AG04449 (cell line): Measurements from ENCODE around the gene LIMK2.

ENCODE experiments used
- CTCF ChIA-PET: fragments of 350-600 bp; formaldehyde crosslinking; extraction: SDS; loops from one replicate; lab custom pipeline; 2021; ENCODE audit warnings: antibody characterized with exemption; lab: Yijun Ruan, JAX
- POLR2A ChIA-PET: fragments of 400-600, 350-600 bp; formaldehyde crosslinking; extraction: SDS; loops from one replicate; lab custom pipeline; 2020; ENCODE audit warnings: antibody characterized with exemption, inconsistent platforms; lab: Yijun Ruan, JAX
- DNase-seq: peaks from one replicate; pipeline ENCODE4 v3.0.0-alpha.2; 2010; ENCODE audit warnings: low read depth, low spot score
- H3K4me3 ChIP-seq: 2 replicates; pipeline ENCODE4 v1.5.1; 2011; ENCODE audit warnings: low read depth, mild to moderate bottlenecking, control low read depth, low read length
- CTCF ChIP-seq: IDR thresholded peaks from one replicate; pipeline ENCODE4 v1.5.1; 2011; ENCODE audit warnings: mild to moderate bottlenecking, moderate library complexity, low read length, control low read depth, inconsistent platforms; ENCODE audit not compliant: insufficient read depth; ENCODE audit errors: missing control alignments

The LIMK2 gene

GRCh38 chr22:31279821-31280505, 67.9 kb downstream of the LIMK2 start:
- ChIA-PET CTCF (interaction anchor here (1.0 to 1.7 kb wide), 4 partner anchors 9 to 172 kb away, joined by 3 to 5 read pairs (median 4); no protein-coding TSS in a partner anchor), POLR2A (no interaction called here)
- no peak overlapping the region for H3K4me3 ChIP-seq
- no peak for DNase-seq
- TF ChIP-seq CTCF, result no peak

GRCh38 chr22:31281733-31282132, 69.6 kb downstream of the LIMK2 start:
- DNase-seq, result no peak
- POLR2A ChIA-PET, result no interaction called here
- CTCF ChIA-PET, result interaction anchor here (0.6 to 6.6 kb wide), 6 partner anchors 9 to 69 kb away, joined by 3 to 103 read pairs (median 4); partner anchors contain the start of genes LIMK2 and PIK3IP1

GRCh38 chr22:31282748-31283468, 70.8 kb downstream of the LIMK2 start:
- ChIA-PET POLR2A (interaction anchor here (0.5 kb wide), 1 partner anchor 10 kb away, joined by 3 read pairs; the partner anchor contains the start of gene PIK3IP1), CTCF (interaction anchor here (0.8 to 6.6 kb wide), 5 partner anchors 8 to 71 kb away, joined by 3 to 103 read pairs (median 5); partner anchors contain the start of gene PIK3IP1)
- no peak for TF ChIP-seq CTCF
- H3K4me3 ChIP-seq, result no peak overlapping the region
- no peak for DNase-seq

More at GRCh38 chr22:31281733-31282132, 69.6 kb downstream of the LIMK2 start:
- no peak overlapping the region for H3K4me3 ChIP-seq
- no peak for TF ChIP-seq CTCF

- no peak for TF ChIP-seq CTCF
- CTCF ChIA-PET, result interaction anchor here (1.5 to 6.6 kb wide), 4 partner anchors 12 to 72 kb away, joined by 3 to 103 read pairs (median 6); partner anchors contain the start of gene LIMK2
- POLR2A ChIA-PET, result interaction anchor here (0.9 kb wide), 1 partner anchor 36 kb away, joined by 3 read pairs; no protein-coding TSS in a partner anchor
- DNase-seq, result no peak
- H3K4me3 ChIP-seq, result no peak overlapping the region
Observed at GRCh38 chr22:31284281-31285155, 72.4 kb downstream of the LIMK2 start.

- H3K4me3 ChIP-seq, result no peak overlapping the region
- no peak for DNase-seq
- CTCF ChIA-PET, result interaction anchor here (1.1 to 6.6 kb wide), 5 partner anchors 9 to 28 kb away, joined by 3 to 103 read pairs (median 7); no protein-coding TSS in a partner anchor
- no peak for TF ChIP-seq CTCF
- POLR2A ChIA-PET, result no interaction called here
Observed at GRCh38 chr22:31286360-31287255, 74.5 kb downstream of the LIMK2 start.
